ENCODE data around the gene SAMD8.

The SAMD8 gene

DNA sequence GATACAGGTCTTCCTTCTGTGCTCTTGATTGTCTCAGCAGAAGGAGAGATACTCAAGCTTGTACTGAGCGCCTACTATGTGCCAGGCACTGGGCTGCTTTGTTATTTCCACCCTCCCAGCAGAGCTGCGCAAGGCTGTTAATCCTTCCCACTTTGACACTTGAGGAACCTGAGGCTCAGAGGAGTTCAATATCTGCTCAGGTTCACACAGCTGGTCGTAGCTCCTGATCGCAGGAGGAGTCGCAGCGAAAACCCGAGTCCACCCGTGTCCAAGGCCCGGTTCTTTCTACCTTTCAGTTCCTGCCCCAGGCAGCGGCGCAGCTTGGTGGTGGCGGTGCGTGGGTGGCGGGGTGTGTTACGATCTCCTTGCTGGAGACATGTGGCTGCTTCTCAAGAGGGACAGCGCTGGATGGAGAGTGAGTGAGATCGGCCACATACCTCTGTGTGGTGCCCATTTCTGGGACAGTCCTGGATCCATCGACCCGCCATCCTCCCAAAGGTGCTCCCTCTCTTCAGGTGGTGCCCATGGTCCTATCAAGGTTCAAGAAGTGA, 26.5 kb upstream of the SAMD8 start:
- no peak for DNase-seq (ENCODE audit: extremely low read depth, low read depth)
- TF ChIP-seq, protein P1, sequence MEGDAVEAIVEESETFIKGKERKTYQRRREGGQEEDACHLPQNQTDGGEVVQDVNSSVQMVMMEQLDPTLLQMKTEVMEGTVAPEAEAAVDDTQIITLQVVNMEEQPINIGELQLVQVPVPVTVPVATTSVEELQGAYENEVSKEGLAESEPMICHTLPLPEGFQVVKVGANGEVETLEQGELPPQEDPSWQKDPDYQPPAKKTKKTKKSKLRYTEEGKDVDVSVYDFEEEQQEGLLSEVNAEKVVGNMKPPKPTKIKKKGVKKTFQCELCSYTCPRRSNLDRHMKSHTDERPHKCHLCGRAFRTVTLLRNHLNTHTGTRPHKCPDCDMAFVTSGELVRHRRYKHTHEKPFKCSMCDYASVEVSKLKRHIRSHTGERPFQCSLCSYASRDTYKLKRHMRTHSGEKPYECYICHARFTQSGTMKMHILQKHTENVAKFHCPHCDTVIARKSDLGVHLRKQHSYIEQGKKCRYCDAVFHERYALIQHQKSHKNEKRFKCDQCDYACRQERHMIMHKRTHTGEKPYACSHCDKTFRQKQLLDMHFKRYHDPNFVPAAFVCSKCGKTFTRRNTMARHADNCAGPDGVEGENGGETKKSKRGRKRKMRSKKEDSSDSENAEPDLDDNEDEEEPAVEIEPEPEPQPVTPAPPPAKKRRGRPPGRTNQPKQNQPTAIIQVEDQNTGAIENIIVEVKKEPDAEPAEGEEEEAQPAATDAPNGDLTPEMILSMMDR (IDR thresholded peaks at IDR 0.05; ENCODE audit: low read depth, low read length, missing control alignments), result no peak
- no peak overlapping the region for H3K4me3 ChIP-seq (replicated peaks; ENCODE audit: low read depth, low read length)

DNA sequence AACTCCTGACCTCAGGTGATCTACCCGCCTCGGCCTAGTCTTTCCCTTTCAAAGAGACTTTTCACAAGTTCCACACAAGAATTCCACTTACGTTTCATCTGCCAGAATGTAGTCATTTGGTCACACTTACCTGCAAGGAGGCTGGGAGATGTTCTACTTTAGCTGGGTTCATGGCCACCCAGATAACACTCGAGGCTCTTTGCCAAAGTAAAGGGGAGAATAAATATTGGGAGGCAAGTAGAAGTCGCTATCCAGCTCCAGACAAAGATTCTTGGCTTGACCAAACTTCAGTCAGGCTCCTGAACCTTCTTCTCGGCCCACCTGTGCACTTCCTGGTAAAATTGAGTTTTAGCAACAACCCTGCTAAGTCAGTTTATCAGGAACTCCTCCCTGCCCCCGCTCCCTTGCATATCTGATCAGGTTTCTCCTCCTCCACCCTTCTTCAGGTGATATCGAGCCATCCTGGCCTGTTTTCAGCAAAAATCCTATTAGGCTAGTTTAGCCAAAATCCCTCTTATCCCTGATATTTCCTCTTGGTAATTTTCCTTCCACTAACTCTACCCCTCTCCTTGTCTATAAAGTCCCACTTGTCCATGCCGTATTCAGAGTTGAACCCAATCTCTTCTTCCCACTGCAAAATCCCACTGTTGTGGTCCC, 25.1 kb upstream of the SAMD8 start:
- DNase-seq (ENCODE audit: extremely low read depth, low read depth), result no peak
- TF ChIP-seq, protein P1 (IDR thresholded peaks at IDR 0.05; ENCODE audit: low read depth, low read length, missing control alignments), result no peak
- H3K4me3 ChIP-seq (replicated peaks; ENCODE audit: low read depth, low read length), result no peak overlapping the region

- no peak overlapping the region for H3K4me3 ChIP-seq (replicated peaks; ENCODE audit: low read depth, low read length)
- DNase-seq (ENCODE audit: extremely low read depth, low read depth), result no peak
- TF ChIP-seq, protein P1 (IDR thresholded peaks at IDR 0.05; ENCODE audit: low read depth, low read length, missing control alignments), result no peak
Measured at GRCh38 chr10:75088640-75089039, 22.8 kb upstream of the SAMD8 start.

DNA sequence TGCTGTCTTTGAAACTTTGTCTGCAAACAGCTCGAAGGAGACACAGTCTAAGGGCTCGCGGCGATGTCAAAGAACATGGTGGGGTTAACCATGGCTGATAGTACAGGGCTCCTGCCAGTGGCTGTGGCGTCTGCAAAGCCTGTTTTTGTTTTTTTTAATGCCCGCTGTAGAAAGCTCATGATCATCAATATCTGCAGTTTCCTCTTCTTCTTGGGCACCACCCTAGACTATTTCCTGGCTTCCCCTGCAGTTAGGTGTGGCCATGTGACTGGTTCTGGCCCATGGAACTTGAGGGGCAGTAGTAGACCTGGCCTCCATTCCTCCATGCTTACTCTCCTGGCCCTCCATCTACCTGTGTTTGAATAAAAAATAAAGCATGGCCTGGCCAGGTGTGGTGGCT, 21.8 kb upstream of the SAMD8 start:
- TF ChIP-seq, protein P1 (IDR thresholded peaks at IDR 0.05; ENCODE audit: low read depth, low read length, missing control alignments), result no peak
- no peak for DNase-seq (ENCODE audit: extremely low read depth, low read depth)
- no peak overlapping the region for H3K4me3 ChIP-seq (replicated peaks; ENCODE audit: low read depth, low read length)

GRCh38 chr10:75091146-75091545, 20.3 kb upstream of the SAMD8 start:
- H3K4me3 ChIP-seq (replicated peaks; ENCODE audit: low read depth, low read length), result no peak overlapping the region
- TF ChIP-seq, protein P1 (IDR thresholded peaks at IDR 0.05; ENCODE audit: low read depth, low read length, missing control alignments), result no peak
- DNase-seq (ENCODE audit: extremely low read depth, low read depth), result no peak

GRCh38 chr10:75094465-75094864, 17.0 kb upstream of the SAMD8 start:
- H3K4me3 ChIP-seq (replicated peaks; ENCODE audit: low read depth, low read length), result no peak overlapping the region
- DNase-seq (ENCODE audit: extremely low read depth, low read depth), result no peak
- TF ChIP-seq, protein P1 (IDR thresholded peaks at IDR 0.05; ENCODE audit: low read depth, low read length, missing control alignments), result no peak

DNA sequence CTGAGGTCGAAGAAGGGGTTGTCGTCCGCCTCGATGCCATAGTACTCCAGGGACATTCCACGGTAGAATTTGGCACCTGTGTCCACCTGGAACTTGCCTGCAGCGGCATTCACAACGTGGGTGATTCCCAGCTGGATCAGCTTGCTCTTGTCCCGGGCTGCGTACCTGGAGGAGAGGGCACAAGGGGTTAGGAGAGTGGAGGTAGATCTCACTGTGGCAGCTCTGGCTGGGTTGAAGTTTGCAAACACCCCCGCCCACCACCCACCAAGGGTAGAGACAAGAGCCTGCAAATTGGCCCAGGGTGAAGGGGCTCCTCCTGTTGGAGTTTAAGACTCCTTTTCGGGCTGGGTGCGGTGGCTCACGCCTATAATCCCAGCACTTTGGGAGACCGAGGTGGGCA, 15.8 kb upstream of the SAMD8 start:
- TF ChIP-seq, protein P1 (IDR thresholded peaks at IDR 0.05; ENCODE audit: low read depth, low read length, missing control alignments), result no peak
- no peak for DNase-seq (ENCODE audit: extremely low read depth, low read depth)
- H3K4me3 ChIP-seq (replicated peaks; ENCODE audit: low read depth, low read length), result no peak overlapping the region
